Stimulated activated CD4-positive, alpha-beta T cell treated with anti-CD3 and anti-CD28 coated beads, Interleukin-4, amount 100 ng/mL, for 48 hours (primary cell): ENCODE results near the gene ERVW-1.

ENCODE experiments used
- DNase-seq, 2 donors: peaks; one replicate each; pipeline ENCODE4 v3.0.0-alpha.2; 2020; ENCODE audit warnings: low read depth in 2 of 2

The ERVW-1 gene

GRCh38 chr7:92425311-92425947, 52.3 kb downstream of the ERVW-1 start:
- no peak for DNase-seq

- DNase-seq, result no peak
Measured at GRCh38 chr7:92423710-92424131, 54.0 kb downstream of the ERVW-1 start.

DNA sequence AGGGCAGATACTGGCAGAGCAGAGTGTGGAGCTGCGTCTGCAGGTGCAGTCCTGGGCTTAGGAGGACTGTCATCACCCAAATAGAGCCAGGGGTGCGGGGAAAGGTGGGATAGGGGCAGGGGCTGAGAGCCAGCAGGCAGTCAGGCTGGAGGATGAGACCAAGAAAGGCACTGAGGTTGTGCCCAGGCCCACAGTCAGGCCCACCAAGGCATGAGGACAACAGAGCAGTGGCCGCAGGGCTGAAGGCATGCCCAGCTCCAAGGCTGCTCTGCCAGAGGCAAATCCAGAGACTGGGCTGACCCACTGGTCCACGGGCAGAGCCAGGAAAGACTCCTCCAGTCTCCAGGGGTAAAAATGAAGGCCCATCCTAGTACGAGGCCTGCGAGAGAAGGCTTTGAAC, 54.8 kb downstream of the ERVW-1 start:
- DNase-seq, result no peak

DNA sequence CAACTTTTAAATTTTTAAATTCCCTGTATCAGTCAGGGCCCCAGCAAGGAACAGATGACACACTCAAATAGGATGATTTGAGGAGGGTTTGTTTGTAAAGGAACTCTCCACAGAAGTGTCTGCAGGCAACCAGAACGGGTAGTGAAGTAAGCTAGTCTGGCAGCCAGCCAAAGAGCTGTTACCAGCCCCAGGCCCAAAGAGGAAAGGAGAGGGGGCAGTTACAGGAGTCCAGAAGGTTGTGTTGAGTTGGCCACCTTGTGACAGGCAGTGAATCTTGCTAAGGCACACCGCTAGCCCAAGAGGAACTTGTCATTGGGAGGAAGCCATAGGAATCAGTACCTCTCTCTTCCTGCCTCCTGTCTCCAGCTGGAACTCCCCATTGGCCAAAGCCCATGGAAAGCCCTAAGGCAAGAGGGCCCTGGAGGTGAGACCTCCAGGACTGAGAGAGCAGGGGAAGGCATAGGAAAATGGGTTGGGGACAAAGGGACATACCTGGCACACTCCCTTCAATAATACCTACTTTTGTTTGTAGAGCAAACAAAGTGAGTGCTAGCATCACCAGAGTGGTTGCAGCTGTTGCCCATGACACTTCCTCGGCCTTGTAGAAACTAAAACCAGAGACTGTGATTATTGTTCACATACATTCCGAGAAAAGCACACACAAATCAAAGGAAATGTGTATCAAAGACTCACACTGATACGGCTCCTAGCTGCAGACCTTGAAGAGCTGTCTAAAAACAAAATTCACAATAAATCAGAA, 55.9 kb downstream of the ERVW-1 start:
- DNase-seq, result no peak
